Osteocyte (in vitro differentiated cells): ENCODE results near the gene GCDH. TPM values are rescaled to one million over a fixed set of nuclear protein-coding genes. Genes with fewer than 3 reads are reported as not detected.
"Not testable (repeated sequence)": the region's sequence is repeated elsewhere in the genome, so short reads cannot be mapped to it uniquely, and the experiment has no call there.

Source experiments
- DNase-seq: peaks from one replicate; pipeline ENCODE4 v3.0.0; 2021; ENCODE audit warnings: mixed read lengths; ENCODE audit not compliant: unreplicated experiment; ENCODE audit errors: extremely low spot score
- H3K27ac Mint-ChIP-seq: one replicate; pipeline ENCODE4 v1.8.0; 2021; ENCODE audit warnings: mild to moderate bottlenecking, mixed read lengths; ENCODE audit not compliant: unreplicated experiment
- H3K27me3 Mint-ChIP-seq: one replicate; pipeline ENCODE4 v1.8.0; 2021; ENCODE audit warnings: mixed read lengths; ENCODE audit not compliant: unreplicated experiment
- H3K36me3 Mint-ChIP-seq: one replicate; pipeline ENCODE4 v1.8.0; 2021; ENCODE audit warnings: mixed read lengths; ENCODE audit not compliant: unreplicated experiment
- H3K4me1 Mint-ChIP-seq: one replicate; pipeline ENCODE4 v1.8.0; 2021; ENCODE audit warnings: mixed read lengths; ENCODE audit not compliant: unreplicated experiment
- H3K4me3 Mint-ChIP-seq: one replicate; pipeline ENCODE4 v1.8.0; 2021; ENCODE audit warnings: mild to moderate bottlenecking, moderate library complexity, mixed read lengths; ENCODE audit not compliant: unreplicated experiment
- H3K9me3 Mint-ChIP-seq: one replicate; pipeline ENCODE4 v1.8.0; 2021; ENCODE audit warnings: mixed read lengths; ENCODE audit not compliant: unreplicated experiment
- total RNA-seq: library from RNA; stranded (reverse); gene quantifications from 2 replicates; pipeline ENCODE4 v1.2.1, GENCODE V29; 2021
- TF ChIP-seq, protein P1 (sequence below): fragments of 200-600 bp; sonication (generic); IDR thresholded peaks from 2 replicates; pipeline ENCODE4 v1.5.0; 2021; ENCODE audit warnings: antibody characterized with exemption, mild to moderate bottlenecking, moderate library complexity

Gene GCDH
- total RNA-seq, 1 donor from 2014 or later: 23.1 TPM

DNA sequence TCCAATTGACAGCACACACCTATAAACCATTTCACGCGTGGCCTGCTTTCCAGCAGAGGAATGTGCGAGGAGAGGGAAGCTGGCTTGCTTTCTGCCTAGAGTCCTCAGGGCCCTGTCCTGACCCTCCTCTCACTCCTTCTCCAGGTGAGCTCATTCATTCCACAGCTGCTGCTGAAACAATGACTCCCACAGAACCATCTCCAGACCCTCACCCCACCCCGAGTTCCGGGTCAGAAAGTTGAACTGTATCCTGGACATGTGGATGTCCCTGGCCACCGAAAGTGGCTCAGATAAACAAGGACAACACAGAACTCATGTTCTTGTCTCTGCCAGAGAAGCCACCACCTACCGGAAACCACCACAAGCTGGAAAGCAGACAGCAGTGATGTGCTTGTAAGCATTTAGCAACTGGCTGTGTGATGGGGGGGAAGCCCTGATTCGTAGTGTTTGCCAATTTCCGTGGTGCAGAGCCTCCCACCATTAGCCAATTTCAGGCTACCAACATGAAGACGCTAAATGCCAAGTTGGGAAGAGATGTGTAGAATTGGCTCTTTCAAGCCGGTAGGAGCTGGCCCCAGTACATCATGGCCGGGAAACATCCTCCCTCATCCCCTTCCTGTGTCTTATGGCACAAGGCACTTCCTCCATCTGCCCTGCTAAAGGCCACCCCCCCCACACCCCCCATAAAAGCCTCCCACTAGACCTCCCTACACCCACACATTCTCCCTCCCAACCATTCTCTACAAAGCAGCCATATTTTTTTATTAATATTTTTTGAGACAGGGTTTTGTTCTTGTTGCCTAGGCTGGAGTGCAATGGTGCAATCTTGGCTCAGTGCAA is 23.1 kb downstream of the GCDH start:
- DNase-seq: no peak
- Mint-ChIP-seq H3K9me3 (no peaks in the 10 kb centered on the region), H3K27ac (no peak overlapping the region), H3K4me3 (no peak overlapping the region), H3K4me1 (peaks cover 8% of the 10 kb centered on the region), H3K36me3 (no peaks in the 10 kb centered on the region), H3K27me3 (peaks cover 12% of the 10 kb centered on the region)
- TF ChIP-seq, protein P1, sequence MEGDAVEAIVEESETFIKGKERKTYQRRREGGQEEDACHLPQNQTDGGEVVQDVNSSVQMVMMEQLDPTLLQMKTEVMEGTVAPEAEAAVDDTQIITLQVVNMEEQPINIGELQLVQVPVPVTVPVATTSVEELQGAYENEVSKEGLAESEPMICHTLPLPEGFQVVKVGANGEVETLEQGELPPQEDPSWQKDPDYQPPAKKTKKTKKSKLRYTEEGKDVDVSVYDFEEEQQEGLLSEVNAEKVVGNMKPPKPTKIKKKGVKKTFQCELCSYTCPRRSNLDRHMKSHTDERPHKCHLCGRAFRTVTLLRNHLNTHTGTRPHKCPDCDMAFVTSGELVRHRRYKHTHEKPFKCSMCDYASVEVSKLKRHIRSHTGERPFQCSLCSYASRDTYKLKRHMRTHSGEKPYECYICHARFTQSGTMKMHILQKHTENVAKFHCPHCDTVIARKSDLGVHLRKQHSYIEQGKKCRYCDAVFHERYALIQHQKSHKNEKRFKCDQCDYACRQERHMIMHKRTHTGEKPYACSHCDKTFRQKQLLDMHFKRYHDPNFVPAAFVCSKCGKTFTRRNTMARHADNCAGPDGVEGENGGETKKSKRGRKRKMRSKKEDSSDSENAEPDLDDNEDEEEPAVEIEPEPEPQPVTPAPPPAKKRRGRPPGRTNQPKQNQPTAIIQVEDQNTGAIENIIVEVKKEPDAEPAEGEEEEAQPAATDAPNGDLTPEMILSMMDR: no peak

DNA sequence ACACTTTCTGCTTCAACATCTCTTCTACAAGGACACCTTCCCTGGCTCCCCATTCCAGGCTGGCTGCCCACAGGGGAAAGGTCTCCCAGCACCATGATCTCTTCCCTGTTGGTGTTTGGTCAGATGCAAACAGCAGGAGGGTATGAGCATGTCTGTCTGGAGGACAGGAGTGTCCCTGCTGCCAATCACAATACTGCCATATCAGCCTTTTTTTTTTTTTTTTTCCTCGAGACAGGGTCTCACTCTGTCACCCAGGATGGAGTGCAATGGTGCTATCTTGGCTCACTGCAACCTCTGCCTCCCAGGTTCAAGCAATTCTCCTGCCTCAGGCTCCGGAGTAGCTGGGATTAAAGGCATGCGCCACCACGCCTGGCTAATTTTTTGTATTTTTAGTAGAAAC is 24.9 kb downstream of the GCDH start:
- H3K27ac Mint-ChIP-seq, H3K9me3 Mint-ChIP-seq, H3K4me3 Mint-ChIP-seq, DNase-seq, H3K36me3 Mint-ChIP-seq: not testable (repeated sequence)
- Mint-ChIP-seq H3K27me3 (peaks cover 12% of the 10 kb centered on the region), H3K4me1 (peaks cover 13% of the 10 kb centered on the region)

DNA sequence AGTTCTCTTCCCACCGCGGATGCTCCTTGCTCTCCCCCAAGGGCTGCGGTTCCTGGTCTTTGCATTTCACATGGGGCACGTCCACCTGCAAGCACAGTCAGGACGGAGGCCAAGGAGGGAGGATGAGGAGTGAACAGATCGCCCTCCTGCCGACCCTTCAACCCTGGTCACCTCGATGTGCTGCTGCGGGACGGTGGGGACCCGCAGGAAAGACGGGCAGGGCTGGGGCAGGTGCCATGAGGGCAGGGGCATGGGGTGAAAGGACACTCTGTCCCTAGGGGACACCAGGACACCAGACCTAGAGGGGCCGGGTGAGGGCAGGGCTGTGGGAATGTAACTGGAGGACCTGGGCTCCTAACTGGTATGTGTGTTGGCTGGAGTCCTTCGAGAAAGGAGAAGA is 27.3 kb downstream of the GCDH start:
- peaks cover 8% of the 10 kb centered on the region for H3K4me1 Mint-ChIP-seq
- H3K27me3 Mint-ChIP-seq: peaks cover 6% of the 10 kb centered on the region
- H3K9me3 Mint-ChIP-seq: no peaks in the 10 kb centered on the region
- no peak overlapping the region for H3K27ac Mint-ChIP-seq
- H3K4me3 Mint-ChIP-seq: no peak overlapping the region
- TF ChIP-seq, protein P1: no peak
- DNase-seq: no peak
- peaks cover 5% of the 10 kb centered on the region for H3K36me3 Mint-ChIP-seq

DNA sequence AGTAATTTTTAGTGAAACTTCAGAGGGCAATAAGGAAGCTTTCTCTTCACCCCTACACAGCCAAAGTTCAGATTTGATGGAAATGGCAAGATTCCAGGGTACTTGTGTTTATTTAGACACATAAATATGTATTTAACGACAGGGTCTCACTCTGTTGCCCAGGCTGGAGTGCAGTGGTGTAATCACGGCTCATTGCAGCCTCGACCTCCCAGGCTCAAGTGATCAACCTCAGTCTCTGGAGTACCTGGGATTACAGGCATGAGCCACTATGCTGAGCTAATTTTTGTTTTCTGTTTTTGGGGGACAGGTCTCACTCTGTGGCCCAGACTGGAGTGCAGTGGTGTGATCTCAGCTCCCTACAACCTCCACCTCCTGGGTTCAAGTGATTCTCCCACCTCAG is 30.1 kb downstream of the GCDH start:
- Mint-ChIP-seq H3K36me3 (peaks cover 18% of the 10 kb centered on the region), H3K27me3 (no peaks in the 10 kb centered on the region), H3K27ac (no peak overlapping the region), H3K4me1 (peaks cover 8% of the 10 kb centered on the region), H3K9me3 (no peaks in the 10 kb centered on the region), H3K4me3 (no peak overlapping the region)
- TF ChIP-seq, protein P1: no peak
- no peak for DNase-seq

DNA sequence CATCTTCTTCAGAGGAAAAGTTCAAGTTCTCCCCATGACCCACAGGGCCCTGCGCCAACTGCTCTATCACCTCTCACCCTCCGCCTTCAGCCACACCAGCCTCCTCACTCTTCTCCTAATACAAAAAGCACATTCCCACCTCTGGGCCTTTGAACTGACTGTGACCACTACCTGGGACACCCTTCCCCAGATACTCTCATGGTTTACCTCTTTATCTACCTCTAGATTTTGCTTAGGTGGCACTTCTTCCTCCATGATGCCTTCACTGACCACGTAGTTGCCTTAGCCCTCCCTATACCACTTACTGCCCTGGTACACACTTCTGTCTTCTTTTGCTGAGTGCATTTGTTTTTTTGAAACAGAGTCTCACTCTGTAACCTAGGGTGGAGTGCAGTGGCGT is 32.0 kb downstream of the GCDH start:
- peaks cover 8% of the 10 kb centered on the region for H3K4me1 Mint-ChIP-seq
- H3K27ac Mint-ChIP-seq: no peak overlapping the region
- TF ChIP-seq, protein P1: no peak
- H3K27me3 Mint-ChIP-seq: no peaks in the 10 kb centered on the region
- no peak for DNase-seq
- no peak overlapping the region for H3K4me3 Mint-ChIP-seq
- no peaks in the 10 kb centered on the region for H3K9me3 Mint-ChIP-seq
- peaks cover 24% of the 10 kb centered on the region for H3K36me3 Mint-ChIP-seq
